Fibroblast of lung (primary cell): ENCODE measurements around the gene NPFFR1. TPM values are rescaled to one million over a fixed set of nuclear protein-coding genes. Genes with fewer than 3 reads are reported as not detected.
"Not testable (repeated sequence)": the region's sequence is repeated elsewhere in the genome, so short reads cannot be mapped to it uniquely, and the experiment has no call there.

Experiments used
- DNase-seq, 2 donors: peaks; one replicate each; pipeline versions ENCODE4 v3.0.0 to v3.0.0-alpha.2; 2010; ENCODE audit warnings: low read depth in 2 of 2
- H2AFZ ChIP-seq: 2 replicates; pipeline ENCODE4 v1.5.1; 2012; ENCODE audit warnings: low read length, control low read depth, inconsistent platforms
- H3K27ac ChIP-seq: 2 replicates; pipeline ENCODE4 v1.5.1; 2011; ENCODE audit warnings: low read length, control low read depth; ENCODE audit not compliant: insufficient read depth
- H3K27me3 ChIP-seq: 2 replicates; pipeline ENCODE4 v1.5.1; 2011; ENCODE audit warnings: mild to moderate bottlenecking, low read length; ENCODE audit not compliant: control insufficient read depth, insufficient read depth
- H3K36me3 ChIP-seq: 2 replicates; pipeline ENCODE4 v1.5.1; 2011; ENCODE audit warnings: low read length; ENCODE audit not compliant: control insufficient read depth, insufficient read depth
- H3K4me1 ChIP-seq: 2 replicates; pipeline ENCODE4 v1.5.1; 2011; ENCODE audit warnings: low read length; ENCODE audit not compliant: control insufficient read depth, insufficient read depth; ENCODE audit errors: extremely low read depth
- H3K4me2 ChIP-seq: 2 replicates; pipeline ENCODE4 v1.5.1; 2011; ENCODE audit warnings: low read length, control low read depth; ENCODE audit not compliant: insufficient read depth; ENCODE audit errors: extremely low read depth
- H3K4me3 ChIP-seq, 4 experiments: fragments of 200-600 bp in 1 of 4; sonication (generic) in 1 of 4; replicated peaks in 1 of 4; 2 replicates each; pipeline ENCODE4 v1.5.1; 2011 to 2016; ENCODE audit warnings: low read length in 4 of 4, low read depth in 3 of 4, mild to moderate bottlenecking in 3 of 4, control low read depth in 2 of 4, inconsistent platforms in 1 of 4, mixed read lengths in 1 of 4; ENCODE audit not compliant: insufficient read depth in 1 of 4; ENCODE audit errors: control extremely low read depth in 1 of 4
- H3K79me2 ChIP-seq: 2 replicates; pipeline ENCODE4 v1.5.1; 2012; ENCODE audit warnings: mild to moderate bottlenecking, low read length, inconsistent platforms; ENCODE audit not compliant: control insufficient read depth, insufficient read depth
- H3K9ac ChIP-seq: 2 replicates; pipeline ENCODE4 v1.5.1; 2011; ENCODE audit warnings: mild to moderate bottlenecking, low read length, control low read depth; ENCODE audit not compliant: insufficient read depth
- H3K9me3 ChIP-seq: 2 replicates; pipeline ENCODE4 v1.5.1; 2012; ENCODE audit warnings: low read depth, low read length; ENCODE audit not compliant: control insufficient read depth, insufficient read depth
- H4K20me1 ChIP-seq: 2 replicates; pipeline ENCODE4 v1.5.1; 2011; ENCODE audit warnings: low read length; ENCODE audit not compliant: control insufficient read depth, insufficient read depth; ENCODE audit errors: extremely low read depth
- EZH2 ChIP-seq: IDR thresholded peaks from 2 replicates; pipeline ENCODE4 v1.5.1; 2012; ENCODE audit warnings: low read length, control low read depth, mild to moderate bottlenecking; ENCODE audit errors: missing control alignments
- polyA plus RNA-seq, 2 donors: library from polyadenylated mRNA; depleted of rRNA in 1 of 2; stranded (reverse) in 1 of 2; unstranded in 1 of 2; fragments of >200 nt; gene quantifications; 2 replicates each; pipeline ENCODE4 v1.2.1, GENCODE V29; 2011 to 2012; ENCODE audit warnings: missing spikeins in 1 of 2
- total RNA-seq: library from RNA; depleted of rRNA; stranded (reverse); fragments of >200 nt; gene quantifications from 2 replicates; pipeline ENCODE4 v1.2.1, GENCODE V29; 2014
- TF ChIP-seq, protein P1 (sequence below), 2 donors: IDR thresholded peaks in 1 of 2; conservative IDR thresholded peaks in 1 of 2; 1 replicate in 1 of 2; 2 replicates in 1 of 2; pipeline ENCODE4 v1.5.1; 2011 to 2012; ENCODE audit warnings: low read length in 2 of 2, control low read depth in 1 of 2, inconsistent platforms in 1 of 2, low read depth in 1 of 2, mild to moderate bottlenecking in 1 of 2

Gene NPFFR1
- total and polyA plus RNA-seq, 2 donors (not counting 1 experiment from before 2014, with no cell fraction given): not detected

DNA sequence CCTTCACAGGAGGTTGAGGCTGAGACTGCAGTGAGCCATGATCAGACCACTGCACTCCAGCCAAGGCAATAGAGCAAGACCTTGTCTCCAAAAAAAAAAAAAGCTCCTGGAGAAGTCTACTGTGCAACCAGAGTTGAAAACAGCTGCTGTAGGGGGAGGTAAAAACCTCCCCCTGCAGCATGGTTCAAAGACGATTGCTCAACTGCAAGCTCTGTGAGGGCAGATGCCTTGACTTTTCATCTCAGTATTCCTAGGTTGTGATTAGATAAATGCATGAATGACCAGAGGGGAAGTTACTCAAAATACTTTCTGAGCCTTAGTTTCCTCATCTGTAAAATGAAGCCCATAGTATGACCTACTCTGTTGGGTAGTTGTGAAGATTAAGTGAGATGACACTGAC lies 25.6 kb downstream of the NPFFR1 start:
- TF ChIP-seq, protein P1, sequence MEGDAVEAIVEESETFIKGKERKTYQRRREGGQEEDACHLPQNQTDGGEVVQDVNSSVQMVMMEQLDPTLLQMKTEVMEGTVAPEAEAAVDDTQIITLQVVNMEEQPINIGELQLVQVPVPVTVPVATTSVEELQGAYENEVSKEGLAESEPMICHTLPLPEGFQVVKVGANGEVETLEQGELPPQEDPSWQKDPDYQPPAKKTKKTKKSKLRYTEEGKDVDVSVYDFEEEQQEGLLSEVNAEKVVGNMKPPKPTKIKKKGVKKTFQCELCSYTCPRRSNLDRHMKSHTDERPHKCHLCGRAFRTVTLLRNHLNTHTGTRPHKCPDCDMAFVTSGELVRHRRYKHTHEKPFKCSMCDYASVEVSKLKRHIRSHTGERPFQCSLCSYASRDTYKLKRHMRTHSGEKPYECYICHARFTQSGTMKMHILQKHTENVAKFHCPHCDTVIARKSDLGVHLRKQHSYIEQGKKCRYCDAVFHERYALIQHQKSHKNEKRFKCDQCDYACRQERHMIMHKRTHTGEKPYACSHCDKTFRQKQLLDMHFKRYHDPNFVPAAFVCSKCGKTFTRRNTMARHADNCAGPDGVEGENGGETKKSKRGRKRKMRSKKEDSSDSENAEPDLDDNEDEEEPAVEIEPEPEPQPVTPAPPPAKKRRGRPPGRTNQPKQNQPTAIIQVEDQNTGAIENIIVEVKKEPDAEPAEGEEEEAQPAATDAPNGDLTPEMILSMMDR (conservative IDR thresholded peaks at IDR 0.05 in 1 of 2, IDR thresholded peaks at IDR 0.05 in 1 of 2; ENCODE audit: low read depth in 1 of 2, low read length in 2 of 2): no peak
- TF ChIP-seq EZH2: no peak
- no peaks in the 10 kb centered on the region for H3K36me3 ChIP-seq
- DNase-seq: no peak

DNA sequence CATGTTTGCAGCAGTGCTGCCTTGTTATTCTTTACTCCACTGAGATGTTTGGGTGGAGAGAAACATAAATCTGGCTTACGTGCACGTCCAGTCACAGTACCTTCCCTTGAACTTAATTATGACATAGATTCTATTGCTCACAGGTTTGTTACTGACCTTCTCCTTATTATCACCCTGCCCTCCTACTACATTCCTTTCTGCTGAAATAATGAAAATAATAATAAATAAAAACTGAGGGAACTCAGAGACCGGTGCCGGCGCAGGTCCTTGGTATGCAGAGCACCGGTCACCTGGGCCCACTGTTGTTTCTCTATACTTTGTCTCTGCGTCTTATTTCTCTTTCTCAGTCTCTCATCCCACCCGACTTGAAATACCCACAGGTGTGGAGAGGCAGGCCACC lies 26.0 kb downstream of the NPFFR1 start:
- DNase-seq: peak in 1 of 2 donors; percentile 34
- not testable (repeated sequence) for H3K4me1 ChIP-seq, H3K27ac ChIP-seq, H3K79me2 ChIP-seq, H3K4me2 ChIP-seq, H2AFZ ChIP-seq, H4K20me1 ChIP-seq, H3K9me3 ChIP-seq, H3K36me3 ChIP-seq, H3K9ac ChIP-seq, H3K4me3 ChIP-seq
- peaks cover 32% of the 10 kb centered on the region for H3K27me3 ChIP-seq

More for the DNA sequence above, 25.6 kb downstream of the NPFFR1 start:
- Histone ChIP-seq H3K9ac (no peak overlapping the region), H4K20me1 (no peaks in the 10 kb centered on the region), H3K4me1 (no peaks in the 10 kb centered on the region), H3K27me3 (peaks cover 28% of the 10 kb centered on the region), H3K27ac (no peak overlapping the region), H3K79me2 (no peaks in the 10 kb centered on the region), H3K4me2 (no peak overlapping the region), H3K9me3 (no peaks in the 10 kb centered on the region), H3K4me3 (no peak overlapping the region), H2AFZ (no peak overlapping the region)

DNA sequence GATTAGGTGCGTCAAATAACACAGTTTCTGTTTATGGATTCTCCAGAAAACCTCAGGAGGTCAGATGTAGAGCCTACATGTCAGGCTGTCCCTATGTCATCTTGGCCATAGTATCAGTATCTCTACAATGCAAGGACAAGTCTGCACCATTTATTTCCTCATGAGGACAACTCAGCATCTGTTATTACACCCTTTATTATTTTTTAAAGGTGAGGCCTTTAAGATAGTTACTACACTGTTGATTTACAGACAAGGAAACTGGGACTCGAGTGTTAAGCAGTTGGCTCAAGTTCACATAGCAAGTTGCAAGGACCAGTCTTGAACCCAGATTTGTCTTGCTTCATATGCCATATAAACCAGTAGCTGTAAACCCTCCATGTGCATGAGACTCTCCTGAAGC lies 27.3 kb downstream of the NPFFR1 start:
- peaks cover 37% of the 10 kb centered on the region for H3K27me3 ChIP-seq
- TF ChIP-seq, protein P1 (conservative IDR thresholded peaks at IDR 0.05 in 1 of 2, IDR thresholded peaks at IDR 0.05 in 1 of 2; ENCODE audit: low read depth in 1 of 2, low read length in 2 of 2): no peak
- TF ChIP-seq EZH2: no peak

More for the DNA sequence above, 27.3 kb downstream of the NPFFR1 start:
- Histone ChIP-seq H3K36me3 (no peaks in the 10 kb centered on the region), H3K79me2 (no peaks in the 10 kb centered on the region), H3K27ac (no peak overlapping the region), H3K9ac (no peak overlapping the region), H4K20me1 (no peaks in the 10 kb centered on the region), H2AFZ (no peak overlapping the region), H3K4me1 (no peaks in the 10 kb centered on the region), H3K9me3 (no peaks in the 10 kb centered on the region), H3K4me2 (no peak overlapping the region), H3K4me3 (no peak overlapping the region)
- DNase-seq: no peak
